Inferior parietal cortex (tissue), 1 donor: Measurements from ENCODE around the gene ITPRIP.
A peak's percentile ranks its signal among the peaks of the same experiment; 100 is the strongest.

Source experiments
- DNase-seq: peaks from one replicate; pipeline ENCODE4 v3.0.0-alpha.2; 2016; ENCODE audit errors: extremely low spot score

ITPRIP gene

GRCh38 chr10:104337985-104338735 is at the start of gene ITPRIP:
ITPRIP (minus strand) TSS chr10:104338465; CDS start chr10:104316051, 22,414 bp downstream.
- peak; percentile 53 for DNase-seq

- DNase-seq: no peak
These were observed 49.0 kb upstream of the ITPRIP start for GRCh38 chr10:104387130-104387888.

GRCh38 chr10:104380336-104380735 is 42.1 kb upstream of the ITPRIP start:
- DNase-seq: no peak

GRCh38 chr10:104376784-104377300 is 38.6 kb upstream of the ITPRIP start:
- no peak for DNase-seq

- DNase-seq: no peak
These were observed 36.3 kb upstream of the ITPRIP start for GRCh38 chr10:104374591-104374990.

- DNase-seq: no peak
These were observed 33.5 kb upstream of the ITPRIP start for GRCh38 chr10:104371753-104372152.

GRCh38 chr10:104368381-104368780 is 30.1 kb upstream of the ITPRIP start:
- no peak for DNase-seq

GRCh38 chr10:104367904-104368303 is 29.6 kb upstream of the ITPRIP start:
- DNase-seq: no peak

GRCh38 chr10:104359811-104360210 is 21.5 kb upstream of the ITPRIP start:
- DNase-seq: no peak

- peak; percentile 90 for DNase-seq
These were observed 15.2 kb upstream of the ITPRIP start, which contains the start of gene CFAP58 for GRCh38 chr10:104353325-104354048. CFAP58 (plus strand) TSS chr10:104353833; CDS start chr10:104353898, 65 bp downstream.

- no peak for DNase-seq
These were observed 13.7 kb upstream of the ITPRIP start for GRCh38 chr10:104351919-104352318.

- no peak for DNase-seq
These were observed 12.9 kb upstream of the ITPRIP start for GRCh38 chr10:104351061-104351702.

- DNase-seq: peak; percentile 87
These were observed 11.9 kb upstream of the ITPRIP start for GRCh38 chr10:104350127-104350635.

GRCh38 chr10:104349623-104350126 is 11.4 kb upstream of the ITPRIP start:
- DNase-seq: peak; percentile 55

- DNase-seq: no peak
These were observed 10.3 kb upstream of the ITPRIP start for GRCh38 chr10:104348601-104349000.

GRCh38 chr10:104347295-104348045 is 9.2 kb upstream of the ITPRIP start:
- DNase-seq: no peak

- DNase-seq: no peak
These were observed 7.7 kb upstream of the ITPRIP start for GRCh38 chr10:104345941-104346340.

- no peak for DNase-seq
These were observed 7.2 kb upstream of the ITPRIP start for GRCh38 chr10:104345515-104345914.

- DNase-seq: no peak
These were observed 6.0 kb upstream of the ITPRIP start for GRCh38 chr10:104344219-104344618.

- no peak for DNase-seq
These were observed 4.7 kb upstream of the ITPRIP start for GRCh38 chr10:104342941-104343411.
